K562 (cell line): Measurements from ENCODE around the gene ZNF48. TPM values are rescaled to one million over a fixed set of nuclear protein-coding genes. Genes with fewer than 3 reads are reported as not detected.
A peak's percentile ranks its signal among the peaks of the same experiment; 100 is the strongest.

Experiments
- BCL6 ChIP-seq: fragments of 250-450 bp; sonication (Bioruptor Pico); IDR thresholded peaks from 2 replicates; pipeline ENCODE4 v1.4.0; 2020
- CTCF ChIP-seq, 3 experiments: IDR thresholded peaks in 2 of 3; conservative IDR thresholded peaks in 1 of 3; 2 replicates each; pipeline ENCODE4 v1.5.1; 2011 to 2012; ENCODE audit warnings: low read length in 3 of 3, mild to moderate bottlenecking in 3 of 3, control low read depth in 2 of 3, improper control_type of control experiment in 1 of 3, inconsistent platforms in 1 of 3, low read depth in 1 of 3, mixed read lengths in 1 of 3, moderate library complexity in 1 of 3; ENCODE audit not compliant: insufficient read depth in 2 of 3
- HCFC1 ChIP-seq: IDR thresholded peaks from 2 replicates; pipeline ENCODE4 v1.6.1; 2012; ENCODE audit warnings: low read depth, low read length, improper control_type of control experiment
- HMG20A ChIP-seq: fragments of 450-650 bp; formaldehyde crosslinking; conservative IDR thresholded peaks from 2 replicates; pipeline ENCODE4 v1.4.0; 2020; ENCODE audit warnings: mild to moderate bottlenecking, mixed read lengths
- HMGN3 ChIP-seq: IDR thresholded peaks from 2 replicates; pipeline ENCODE4 v1.6.1; 2011; ENCODE audit warnings: borderline replicate concordance, low read depth, mild to moderate bottlenecking, mixed read lengths, low read length; ENCODE audit not compliant: insufficient read length; ENCODE audit errors: extremely low read depth
- HNRNPH1 ChIP-seq: fragments of 200-400 bp; formaldehyde crosslinking; optimal IDR thresholded peaks from 2 replicates; pipeline ENCODE3; 2017; ENCODE audit warnings: low read depth, mild to moderate bottlenecking, low read length, moderate library complexity
- ID3 ChIP-seq, 2 experiments: fragments of 250-450 bp in 1 of 2; fragments of 450-650 bp in 1 of 2; sonication (Bioruptor Pico) in 1 of 2; IDR thresholded peaks; 2 replicates each; pipeline versions ENCODE4 v1.6.1 to v1.8.0; 2016 to 2021; ENCODE audit warnings: mild to moderate bottlenecking in 2 of 2, moderate library complexity in 2 of 2, missing compliant biosample characterization in 1 of 2, missing genetic modification characterization in 1 of 2
- KHSRP ChIP-seq: fragments of 450-650 bp; IDR thresholded peaks from 2 replicates; pipeline ENCODE4 v1.6.1; 2017
- MIER1 ChIP-seq: fragments of 450-650 bp; IDR thresholded peaks from 2 replicates; pipeline ENCODE4 v1.6.1; 2016; ENCODE audit warnings: antibody characterized with exemption, mild to moderate bottlenecking, low read depth
- TAF7 ChIP-seq: fragments of 450-650 bp; IDR thresholded peaks from 2 replicates; pipeline ENCODE4 v1.6.1; 2016; ENCODE audit warnings: missing genetic modification characterization, missing compliant biosample characterization
- ZNF121 ChIP-seq: sonication (generic); formaldehyde crosslinking; conservative IDR thresholded peaks from 2 replicates; pipeline ENCODE4 v1.8.0; 2022; ENCODE audit warnings: missing genetic modification reagents
- ZNF133 ChIP-seq: fragments of 250-450 bp; sonication (Bioruptor Pico); IDR thresholded peaks from 2 replicates; pipeline ENCODE4 v1.4.0; 2020; ENCODE audit warnings: mild to moderate bottlenecking
- ZNF609 ChIP-seq: sonication (generic); formaldehyde crosslinking; IDR thresholded peaks from 2 replicates; pipeline ENCODE4 v1.8.1; 2023; ENCODE audit warnings: missing genetic modification reagents, mild to moderate bottlenecking, borderline replicate concordance
- polyA plus RNA-seq, 8 experiments: library from polyadenylated mRNA; depleted of rRNA in 4 of 8; stranded (reverse) in 5 of 8; unstranded in 3 of 8; fragments of >200 nt; fragmentation: Nextera tagmentation in 2 of 8; fragmentation: Illumina TruSeq in 1 of 8; extraction: Ambion mirVana in 2 of 8; extraction: Trizol in 1 of 8; gene quantifications; 2 replicates each; pipeline versions ENCODE4 v1.2.1 to v1.2.3, GENCODE V29; 2011 to 2014; ENCODE audit warnings: inconsistent platforms in 1 of 8, missing spikeins in 1 of 8
- total RNA-seq, 7 experiments: library from RNA; depleted of rRNA in 6 of 7; stranded (reverse); fragments of >200 nt in 6 of 7; fragmentation: Illumina TruSeq in 2 of 7; extraction: Trizol in 2 of 7; gene quantifications; 2 replicates each; pipeline versions ENCODE4 v1.2.1 to v1.2.3, GENCODE V29; 2011 to 2021; ENCODE audit warnings: low replicate concordance in 1 of 7
- TF ChIP-seq, protein P1 (sequence below): fragments of 450-650 bp; IDR thresholded peaks from 2 replicates; pipeline ENCODE4 v1.6.1; 2017; ENCODE audit warnings: antibody characterized with exemption, mild to moderate bottlenecking
- TF ChIP-seq, protein P2 (sequence below): fragments of 450-650 bp; formaldehyde crosslinking; conservative IDR thresholded peaks from 2 replicates; pipeline ENCODE4 v1.4.0; 2022; ENCODE audit warnings: mild to moderate bottlenecking, missing genetic modification characterization

Gene ZNF48
- total and polyA plus RNA-seq, 9 of the 15 experiments (the other 6 are each of a cell fraction or from before 2014, with no cell fraction given) = 0.38 to 11.6 (median 4.7) TPM

DNA sequence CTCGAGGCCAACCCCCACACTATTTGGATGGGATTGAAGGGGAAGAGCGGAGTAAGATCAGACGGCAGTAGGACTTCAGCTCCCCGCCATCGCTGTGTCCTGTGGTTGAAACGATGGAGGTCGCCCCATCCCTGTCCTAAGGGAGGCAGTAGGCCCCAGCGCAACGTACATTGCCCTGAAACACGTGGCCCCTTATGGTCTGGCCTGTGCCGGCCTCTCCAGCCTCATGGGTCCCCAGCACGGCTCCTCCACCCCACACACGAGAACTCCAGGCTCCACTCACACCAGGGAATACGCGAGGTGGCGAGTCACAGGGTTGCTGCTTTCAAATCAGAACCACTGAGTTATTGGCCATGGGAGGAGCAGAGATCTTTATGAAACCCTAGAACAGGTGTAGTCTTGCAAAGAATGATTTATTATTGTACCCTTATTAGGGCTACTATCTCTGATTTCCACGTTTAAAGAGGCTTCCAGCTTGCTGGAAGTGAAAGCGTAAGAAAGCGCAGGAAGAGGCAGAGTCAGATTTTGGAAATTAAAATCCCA, 35.3 kb downstream of the ZNF48 start (continued):
- TF ChIP-seq ZNF609 (CRISPR knock-in tag) (no peak), CTCF (IDR thresholded peaks at IDR 0.05 in 2 of 3, conservative IDR thresholded peaks at IDR 0.05 in 1 of 3; ENCODE audit: insufficient read depth in 2 of 3, low read depth in 1 of 3, low read length in 3 of 3) (peak in 1 of 3 experiments; percentile 48; a peak in 2 of 6 replicates), HMG20A (CRISPR knock-in tag) (no peak), ZNF121 (no peak), ID3 (CRISPR knock-in tag; IDR thresholded peaks at IDR 0.05) (no peak), ID3 (tag; IDR thresholded peaks at IDR 0.05) (peak; percentile 89), HCFC1 (no peak; the same call in 1 of the 2 replicates), BCL6 (CRISPR knock-in tag) (no peak), KHSRP (no peak), HMGN3 (no peak), TAF7 (tag) (no peak), HNRNPH1 (no peak), MIER1 (no peak), ZNF133 (no peak)
- TF ChIP-seq, protein P1, sequence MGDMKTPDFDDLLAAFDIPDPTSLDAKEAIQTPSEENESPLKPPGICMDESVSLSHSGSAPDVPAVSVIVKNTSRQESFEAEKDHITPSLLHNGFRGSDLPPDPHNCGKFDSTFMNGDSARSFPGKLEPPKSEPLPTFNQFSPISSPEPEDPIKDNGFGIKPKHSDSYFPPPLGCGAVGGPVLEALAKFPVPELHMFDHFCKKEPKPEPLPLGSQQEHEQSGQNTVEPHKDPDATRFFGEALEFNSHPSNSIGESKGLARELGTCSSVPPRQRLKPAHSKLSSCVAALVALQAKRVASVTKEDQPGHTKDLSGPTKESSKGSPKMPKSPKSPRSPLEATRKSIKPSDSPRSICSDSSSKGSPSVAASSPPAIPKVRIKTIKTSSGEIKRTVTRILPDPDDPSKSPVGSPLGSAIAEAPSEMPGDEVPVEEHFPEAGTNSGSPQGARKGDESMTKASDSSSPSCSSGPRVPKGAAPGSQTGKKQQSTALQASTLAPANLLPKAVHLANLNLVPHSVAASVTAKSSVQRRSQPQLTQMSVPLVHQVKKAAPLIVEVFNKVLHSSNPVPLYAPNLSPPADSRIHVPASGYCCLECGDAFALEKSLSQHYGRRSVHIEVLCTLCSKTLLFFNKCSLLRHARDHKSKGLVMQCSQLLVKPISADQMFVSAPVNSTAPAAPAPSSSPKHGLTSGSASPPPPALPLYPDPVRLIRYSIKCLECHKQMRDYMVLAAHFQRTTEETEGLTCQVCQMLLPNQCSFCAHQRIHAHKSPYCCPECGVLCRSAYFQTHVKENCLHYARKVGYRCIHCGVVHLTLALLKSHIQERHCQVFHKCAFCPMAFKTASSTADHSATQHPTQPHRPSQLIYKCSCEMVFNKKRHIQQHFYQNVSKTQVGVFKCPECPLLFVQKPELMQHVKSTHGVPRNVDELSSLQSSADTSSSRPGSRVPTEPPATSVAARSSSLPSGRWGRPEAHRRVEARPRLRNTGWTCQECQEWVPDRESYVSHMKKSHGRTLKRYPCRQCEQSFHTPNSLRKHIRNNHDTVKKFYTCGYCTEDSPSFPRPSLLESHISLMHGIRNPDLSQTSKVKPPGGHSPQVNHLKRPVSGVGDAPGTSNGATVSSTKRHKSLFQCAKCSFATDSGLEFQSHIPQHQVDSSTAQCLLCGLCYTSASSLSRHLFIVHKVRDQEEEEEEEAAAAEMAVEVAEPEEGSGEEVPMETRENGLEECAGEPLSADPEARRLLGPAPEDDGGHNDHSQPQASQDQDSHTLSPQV = peak; percentile 96
- TF ChIP-seq, protein P2, sequence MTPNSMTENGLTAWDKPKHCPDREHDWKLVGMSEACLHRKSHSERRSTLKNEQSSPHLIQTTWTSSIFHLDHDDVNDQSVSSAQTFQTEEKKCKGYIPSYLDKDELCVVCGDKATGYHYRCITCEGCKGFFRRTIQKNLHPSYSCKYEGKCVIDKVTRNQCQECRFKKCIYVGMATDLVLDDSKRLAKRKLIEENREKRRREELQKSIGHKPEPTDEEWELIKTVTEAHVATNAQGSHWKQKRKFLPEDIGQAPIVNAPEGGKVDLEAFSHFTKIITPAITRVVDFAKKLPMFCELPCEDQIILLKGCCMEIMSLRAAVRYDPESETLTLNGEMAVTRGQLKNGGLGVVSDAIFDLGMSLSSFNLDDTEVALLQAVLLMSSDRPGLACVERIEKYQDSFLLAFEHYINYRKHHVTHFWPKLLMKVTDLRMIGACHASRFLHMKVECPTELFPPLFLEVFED = no peak
